GM04504 (cell line): Measurements from ENCODE around the gene TMEM134.

ENCODE experiments used
- DNase-seq: peaks from one replicate; pipeline ENCODE4 v3.0.0-alpha.2; 2012; ENCODE audit warnings: low read depth

Gene TMEM134

GRCh38 chr11:67458266-67458665 lies 10.8 kb downstream of the TMEM134 start:
- no peak for DNase-seq

DNA sequence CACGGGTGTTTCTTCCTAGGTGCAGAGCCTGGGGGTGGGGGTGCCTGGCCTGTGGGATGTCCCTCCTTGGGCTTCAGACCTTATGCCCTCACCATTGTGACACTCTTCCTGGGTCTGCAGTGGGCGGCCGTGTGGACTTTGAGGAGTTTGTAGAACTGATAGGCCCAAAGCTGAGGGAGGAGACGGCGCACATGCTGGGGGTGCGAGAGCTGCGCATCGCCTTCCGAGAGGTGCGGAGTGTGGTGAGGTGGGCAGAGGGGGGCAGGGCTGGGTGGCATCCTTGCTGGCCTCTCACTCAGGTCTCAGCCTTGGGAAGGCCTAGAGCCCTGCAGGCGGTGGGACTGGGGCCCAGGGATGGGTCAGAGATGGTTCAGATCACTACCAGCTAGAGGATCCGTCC lies 11.6 kb downstream of the TMEM134 start:
- no peak for DNase-seq

DNA sequence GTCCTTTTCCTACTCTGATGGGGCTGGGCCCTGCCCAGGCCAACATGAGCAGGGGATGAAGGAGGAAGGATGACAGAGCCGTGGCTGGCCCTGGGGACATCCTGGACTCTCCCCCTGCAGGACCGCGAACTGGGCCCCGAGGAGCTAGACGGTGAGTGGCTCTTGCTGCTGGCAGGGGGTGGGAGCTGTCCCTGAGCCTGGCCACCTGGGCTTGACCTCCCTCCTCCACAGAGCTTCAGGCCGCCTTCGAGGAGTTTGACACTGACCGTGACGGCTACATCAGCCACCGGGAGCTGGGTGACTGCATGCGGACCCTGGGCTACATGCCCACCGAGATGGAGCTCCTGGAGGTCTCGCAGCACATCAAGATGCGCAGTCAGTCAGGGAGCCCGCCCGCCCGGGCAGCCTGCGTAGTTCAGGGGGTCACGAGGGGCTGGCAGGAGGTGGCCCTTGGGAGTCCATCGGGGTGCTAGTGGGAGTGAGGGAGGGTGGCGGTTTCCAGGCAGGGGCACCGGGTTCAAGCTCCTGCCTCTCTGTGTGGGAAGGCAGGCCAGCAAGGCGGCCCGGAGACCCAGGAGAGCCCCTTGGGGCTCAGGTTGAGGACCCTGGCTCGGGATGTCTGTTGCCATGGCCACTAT lies 12.9 kb downstream of the TMEM134 start:
- no peak for DNase-seq

DNA sequence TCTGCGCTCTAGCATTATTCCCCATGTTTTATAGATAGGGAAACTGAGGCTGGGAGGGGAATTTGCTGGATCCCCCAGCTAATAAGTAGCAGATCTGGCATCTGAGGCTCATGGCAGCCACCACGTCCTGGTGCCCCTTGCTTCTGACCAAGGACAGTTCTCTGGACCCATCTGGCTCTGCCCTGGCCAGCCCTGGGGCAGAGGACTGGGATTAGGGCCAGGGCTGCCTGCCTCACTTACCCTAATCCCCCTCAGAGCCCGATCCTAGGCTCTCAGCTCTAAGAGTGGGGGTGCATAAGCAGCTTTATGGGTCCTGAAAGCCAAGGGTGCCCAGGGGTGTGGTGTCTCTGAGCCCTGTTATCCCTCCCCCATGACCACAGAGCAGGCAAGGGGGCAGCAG lies 14.0 kb downstream of the TMEM134 start, which contains the start of gene CABP4:
CABP4 (plus strand) TSS at position 301 of the 400 bp plus-strand sequence; CDS start at position 371, 70 bp downstream.
- DNase-seq = no peak

DNA sequence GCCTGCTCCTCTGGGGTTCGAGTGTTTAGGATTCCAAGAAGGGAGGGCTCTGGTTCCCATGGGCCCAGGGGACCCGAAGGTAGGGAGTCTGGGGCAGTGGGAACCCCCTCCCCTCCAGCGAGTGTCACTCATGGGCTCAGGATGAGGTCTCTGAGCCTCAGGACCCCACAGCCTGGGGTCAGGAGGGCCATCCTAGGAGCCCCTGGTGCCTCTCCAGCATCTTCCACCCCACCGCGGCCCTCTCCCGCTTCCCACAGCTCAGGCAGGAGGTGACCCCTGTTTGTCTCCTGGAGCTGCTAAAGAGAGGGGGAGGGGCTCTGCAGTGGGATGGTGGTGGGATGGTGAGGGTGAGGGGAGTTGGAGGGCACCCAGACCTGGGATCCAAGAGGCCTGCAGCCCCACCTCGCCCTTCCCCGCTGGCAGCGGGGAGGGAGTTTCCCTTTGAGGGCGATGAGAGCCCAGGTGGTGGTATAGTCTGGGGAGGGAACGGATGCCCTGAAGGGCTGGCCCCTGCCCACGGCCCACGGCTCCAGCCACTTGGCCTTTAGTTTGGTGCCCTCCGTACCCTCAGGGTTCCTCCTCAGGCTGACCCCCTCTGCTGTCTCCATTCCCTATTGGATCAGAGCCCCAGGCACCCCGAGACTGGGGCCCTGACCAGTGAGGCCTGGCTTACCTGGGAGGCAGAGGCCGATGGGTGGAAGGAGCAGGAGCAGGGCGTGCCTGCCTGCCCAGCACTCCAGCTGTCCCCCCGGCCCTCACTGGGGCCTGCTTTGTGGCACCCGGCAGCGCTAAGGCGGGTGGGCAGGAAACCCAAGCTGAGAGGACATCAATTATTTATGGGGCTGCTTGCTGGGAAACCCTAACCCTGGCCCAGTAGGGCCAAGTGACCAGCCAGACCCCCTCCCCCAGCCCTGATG lies 15.0 kb downstream of the TMEM134 start:
- no peak for DNase-seq

GRCh38 chr11:67452141-67452952 lies 16.7 kb downstream of the TMEM134 start, which contains the start of gene GPR152:
TSS of gene GPR152 (minus strand) at chr11:67452729. CDS start at chr11:67452724, 5 bp downstream.
- DNase-seq = no peak

DNA sequence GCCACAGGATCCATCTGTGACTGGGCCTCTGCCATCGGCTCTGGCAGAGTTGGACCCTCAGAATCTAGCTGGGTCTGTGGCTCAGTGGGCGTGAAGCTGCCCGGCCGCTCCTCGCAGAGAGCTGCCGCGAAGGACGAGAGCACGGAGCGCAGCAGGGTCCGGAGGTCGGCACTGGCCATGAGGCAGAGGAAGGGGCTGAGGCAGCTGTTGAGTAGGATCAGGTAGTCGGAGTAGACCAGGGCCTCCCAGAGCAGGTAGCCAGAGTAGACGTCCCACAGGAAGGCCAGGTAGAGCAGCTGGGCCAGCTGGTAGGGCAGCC lies 17.4 kb downstream of the TMEM134 start:
- DNase-seq = no peak

DNA sequence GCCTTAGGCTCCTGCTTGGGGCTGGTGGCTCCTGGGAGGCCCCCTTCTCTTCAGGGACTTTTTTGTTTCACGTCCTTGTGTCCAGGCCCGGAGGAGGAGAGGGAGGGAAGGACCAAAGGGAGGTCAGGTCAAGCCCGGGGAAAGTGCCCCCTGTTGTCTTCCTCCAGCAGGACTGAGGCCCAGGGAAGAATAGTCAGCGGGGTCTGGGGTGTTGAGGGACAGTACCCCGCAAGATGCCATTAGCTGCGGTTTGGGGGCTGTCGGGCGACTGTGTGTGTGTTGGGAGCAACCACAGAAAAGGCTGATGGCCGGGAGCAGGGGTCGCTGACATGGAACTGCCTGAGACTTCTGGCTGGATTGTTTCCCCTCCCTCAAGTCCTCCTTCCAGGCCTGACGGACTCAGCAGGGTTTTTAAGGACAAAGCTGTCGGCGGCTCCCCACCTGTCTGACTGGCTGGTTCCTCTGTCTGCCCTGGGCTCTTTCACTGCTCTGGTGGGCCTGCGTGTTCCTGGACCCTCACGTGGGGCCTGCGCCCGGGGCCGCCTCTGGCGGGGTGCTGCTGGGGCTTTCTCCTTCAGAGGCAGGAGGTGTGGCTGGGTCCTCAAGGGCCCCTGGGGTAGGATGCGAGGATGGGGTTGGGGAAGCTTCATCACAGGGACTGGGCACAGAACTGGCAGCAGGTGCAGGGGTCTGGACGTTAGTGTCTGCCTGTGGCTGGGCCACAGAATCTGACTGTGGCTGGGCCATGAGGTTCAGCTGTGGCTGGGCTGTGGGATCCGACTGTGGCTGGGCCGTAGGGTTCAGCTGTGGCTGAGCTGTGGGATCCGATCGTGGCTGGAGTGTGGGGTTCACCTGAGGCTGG lies 18.0 kb downstream of the TMEM134 start:
- DNase-seq = no peak

GRCh38 chr11:67449116-67449844 lies 19.8 kb downstream of the TMEM134 start:
- no peak for DNase-seq

DNA sequence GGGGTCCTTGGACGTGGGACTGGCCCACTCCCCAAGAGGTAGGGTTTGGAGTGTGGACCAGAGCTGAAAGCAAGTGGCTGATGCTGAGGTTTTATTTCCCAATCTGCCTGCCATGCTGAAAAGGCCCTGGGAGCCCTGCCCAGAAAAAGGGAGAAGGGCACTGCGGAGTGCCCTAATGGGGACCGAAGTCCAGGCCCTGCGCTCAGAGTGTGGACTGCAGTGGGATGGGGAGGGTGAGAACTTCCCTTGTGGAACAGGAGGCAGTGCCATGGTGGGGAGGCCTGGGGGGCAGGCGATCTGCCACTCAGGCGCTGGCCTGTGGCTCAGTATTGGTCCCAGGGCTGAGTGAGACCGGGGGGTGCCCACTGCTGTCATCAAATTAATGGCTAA lies 20.8 kb downstream of the TMEM134 start:
- no peak for DNase-seq

GRCh38 chr11:67445515-67445914 lies 23.5 kb downstream of the TMEM134 start:
- no peak for DNase-seq

DNA sequence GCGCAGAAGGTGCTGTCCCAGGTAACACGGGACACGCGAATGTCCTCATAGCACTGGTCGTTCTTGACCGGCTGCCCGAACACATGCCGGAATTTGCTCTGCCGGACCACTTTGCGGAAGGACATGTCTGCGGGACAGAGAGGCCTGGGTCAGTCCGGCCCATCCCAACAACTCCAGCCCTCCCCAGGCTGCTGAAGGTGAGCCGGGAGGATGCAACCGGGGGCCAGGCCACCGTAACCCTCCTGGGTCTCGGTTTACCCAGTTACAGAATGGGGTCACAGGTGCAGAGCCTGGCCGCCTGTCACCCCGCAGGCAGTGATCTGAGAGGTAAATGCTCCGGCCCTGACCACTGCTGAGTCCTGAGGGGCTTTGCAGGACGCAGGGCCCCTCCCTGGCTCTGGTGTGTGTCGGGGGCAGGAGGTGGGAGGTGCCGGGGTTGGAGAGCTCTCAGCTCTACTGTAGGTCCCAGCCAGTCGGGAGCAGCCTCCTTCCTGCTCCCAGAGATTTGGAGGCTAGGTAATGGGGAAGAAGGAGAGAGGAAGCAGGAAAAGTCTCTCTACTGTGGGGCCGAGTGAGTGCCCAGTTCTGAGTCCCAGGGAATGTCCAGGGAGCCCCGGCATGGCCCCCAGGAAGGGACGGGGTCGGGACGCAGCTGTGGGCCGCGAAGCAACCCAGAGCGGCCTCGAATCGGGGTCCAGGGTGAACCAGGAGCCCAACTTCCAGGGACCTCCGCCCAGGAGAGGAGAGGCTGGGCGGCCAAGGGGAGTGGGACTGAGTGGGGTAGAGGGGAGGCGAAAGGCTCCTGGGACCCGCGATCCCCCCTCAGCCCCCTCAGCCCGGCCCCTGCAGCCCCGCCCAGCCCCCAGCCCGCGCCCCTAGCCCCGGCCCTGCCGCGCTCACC lies 26.3 kb downstream of the TMEM134 start:
- no peak for DNase-seq

GRCh38 chr11:67441731-67442351 lies 27.2 kb downstream of the TMEM134 start:
- DNase-seq = no peak

GRCh38 chr11:67441098-67441563 lies 27.9 kb downstream of the TMEM134 start:
- DNase-seq = no peak

DNA sequence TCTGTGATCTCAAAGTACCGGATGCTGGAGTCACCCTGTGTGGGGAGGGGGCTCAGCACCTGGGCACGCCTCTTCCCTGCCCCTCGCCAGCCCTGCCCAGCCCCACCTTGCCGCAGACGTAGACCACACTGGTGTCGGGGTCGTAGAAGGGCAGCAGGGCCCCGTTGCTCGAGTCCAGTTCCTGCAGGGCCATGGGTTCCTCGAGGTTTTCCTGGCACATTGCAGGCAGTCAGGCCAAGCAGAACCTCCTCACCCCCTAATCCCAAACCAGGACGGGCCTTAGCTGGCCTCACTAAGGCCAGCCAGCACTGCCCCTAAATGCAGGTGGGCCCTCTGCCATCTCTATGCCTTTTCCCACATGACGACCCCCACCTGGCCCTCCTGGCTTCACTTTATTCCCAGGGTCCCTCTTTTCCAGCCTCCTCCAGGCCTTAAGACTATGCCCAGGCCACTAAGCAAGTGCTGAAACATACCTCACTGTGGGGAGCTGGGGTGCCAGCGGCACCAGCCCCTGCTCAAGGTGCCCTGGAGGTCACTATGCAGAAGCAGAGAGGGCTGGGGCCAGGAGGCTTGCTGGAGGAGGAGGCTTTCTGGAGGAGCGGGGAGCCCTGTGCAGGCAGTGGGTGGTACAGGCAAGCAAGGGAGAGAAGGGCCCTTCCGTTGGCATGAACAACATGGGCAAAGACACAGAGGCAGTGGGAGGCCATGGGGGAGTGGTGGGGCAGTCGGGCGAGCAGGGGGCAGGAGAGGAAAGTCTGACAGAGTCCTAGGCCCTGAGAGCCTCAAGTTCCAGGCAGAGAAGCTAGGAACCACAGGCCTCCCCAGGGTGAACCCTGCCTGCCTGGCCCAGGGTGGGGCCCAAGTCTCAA lies 28.6 kb downstream of the TMEM134 start:
- DNase-seq = no peak

DNA sequence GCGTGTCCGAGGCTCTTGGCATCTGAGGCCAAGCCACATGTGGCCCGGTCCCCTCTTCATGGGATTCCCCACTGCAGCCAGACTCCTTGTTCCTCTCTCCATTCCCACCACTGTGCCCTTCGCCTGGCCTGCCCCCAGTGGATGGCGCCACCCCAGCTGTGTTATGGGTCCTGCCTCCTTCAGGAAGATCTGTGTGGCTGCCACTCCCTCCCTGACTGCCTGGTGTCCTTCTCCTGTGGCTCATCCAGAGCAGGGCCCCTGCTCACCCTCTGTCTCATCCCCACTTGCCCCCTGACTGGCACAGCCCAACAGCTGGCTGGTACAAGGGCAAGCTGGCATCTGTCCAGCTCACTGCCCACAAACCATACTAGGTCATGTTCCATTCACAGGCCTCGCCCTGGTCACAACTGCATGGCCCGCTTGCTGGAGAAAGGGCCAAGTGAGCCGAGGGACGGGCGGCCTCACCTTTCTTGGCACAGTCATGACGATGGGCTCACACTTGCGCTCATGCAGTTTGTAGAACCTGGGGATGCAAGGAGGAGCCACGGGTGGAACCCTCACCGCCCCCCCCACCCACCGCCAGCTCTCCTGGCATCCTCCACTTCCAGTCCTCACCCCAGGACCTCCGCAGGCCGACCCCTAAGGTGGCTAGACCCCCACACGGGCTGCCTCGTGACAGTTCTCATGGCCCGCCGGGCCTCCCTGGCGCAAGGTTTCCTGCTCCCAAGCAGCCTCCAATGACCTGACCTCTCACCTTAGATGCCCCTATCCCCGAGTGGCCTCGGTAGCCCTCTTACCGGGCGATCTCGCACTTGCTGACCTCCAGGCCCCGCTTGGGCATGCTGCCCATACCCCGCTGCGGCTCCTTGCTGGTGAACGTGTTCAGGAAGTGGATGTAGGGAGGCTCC lies 29.5 kb downstream of the TMEM134 start:
- DNase-seq = no peak
